Loucy (cell line): ENCODE data around the gene PKP4.

ENCODE experiments used
- H2AFZ ChIP-seq: fragments of 200-600 bp; sonication (generic); 2 replicates; pipeline ENCODE4 v1.6.0; 2016; ENCODE audit warnings: antibody characterized with exemption, mild to moderate bottlenecking, low read length, moderate library complexity
- H3F3A ChIP-seq: fragments of 200-600 bp; 2 replicates; pipeline ENCODE4 v1.6.0; 2016; ENCODE audit warnings: antibody characterized with exemption, low read depth, mild to moderate bottlenecking
- H3K27me3 ChIP-seq: fragments of 200-600 bp; sonication (generic); 2 replicates; pipeline ENCODE4 v1.6.1; 2014; ENCODE audit warnings: low read length, mild to moderate bottlenecking; ENCODE audit not compliant: insufficient read depth, poor library complexity, severe bottlenecking
- H3K36me3 ChIP-seq: fragments of 200-600 bp; sonication (generic); 2 replicates; pipeline ENCODE4 v1.6.1; 2016; ENCODE audit warnings: low read length; ENCODE audit not compliant: insufficient read depth
- H3K4me1 ChIP-seq: fragments of 200-600 bp; sonication (generic); 2 replicates; pipeline ENCODE4 v1.5.1; 2014; ENCODE audit warnings: low read length, mild to moderate bottlenecking; ENCODE audit not compliant: insufficient read depth, poor library complexity, severe bottlenecking
- H3K4me2 ChIP-seq: fragments of 200-600 bp; sonication (generic); 2 replicates; pipeline ENCODE4 v1.6.0; 2014; ENCODE audit warnings: antibody characterized with exemption, low read length, low read depth, mild to moderate bottlenecking; ENCODE audit not compliant: poor library complexity, severe bottlenecking
- H3K4me3 ChIP-seq: fragments of 200-600 bp; sonication (generic); 2 replicates; pipeline ENCODE4 v1.5.1; 2014; ENCODE audit warnings: low read length, mild to moderate bottlenecking, mixed read lengths; ENCODE audit not compliant: poor library complexity, severe bottlenecking
- H3K79me2 ChIP-seq: fragments of 200-600 bp; sonication (generic); 2 replicates; pipeline ENCODE4 v1.6.1; 2014; ENCODE audit warnings: low read length; ENCODE audit not compliant: insufficient read depth
- H3K9ac ChIP-seq: fragments of 200-600 bp; sonication (generic); 2 replicates; pipeline ENCODE4 v1.6.0; 2014; ENCODE audit warnings: mild to moderate bottlenecking, low read depth, low read length, moderate library complexity; ENCODE audit not compliant: poor library complexity, severe bottlenecking
- H3K9me2 ChIP-seq: fragments of 200-600 bp; sonication (generic); replicated peaks from 2 replicates; pipeline ENCODE4 v1.6.1; 2016; ENCODE audit warnings: low read depth, low read length, mixed read lengths
- H3K9me3 ChIP-seq: fragments of 200-600 bp; sonication (generic); 2 replicates; pipeline ENCODE4 v1.6.1; 2014; ENCODE audit warnings: mild to moderate bottlenecking, antibody characterized with exemption, low read length, low read depth; ENCODE audit not compliant: insufficient read depth
- H4K20me1 ChIP-seq: fragments of 200-600 bp; sonication (generic); 2 replicates; pipeline ENCODE4 v1.6.0; 2014; ENCODE audit warnings: antibody characterized with exemption, low read length, mild to moderate bottlenecking; ENCODE audit not compliant: insufficient read depth, poor library complexity, severe bottlenecking
- CTCF ChIP-seq: fragments of 200-600 bp; sonication (generic); conservative IDR thresholded peaks from 2 replicates; pipeline ENCODE4 v1.5.1; 2014; ENCODE audit warnings: mild to moderate bottlenecking, antibody characterized with exemption, low read length
- EZH2phosphoT487 ChIP-seq: fragments of 200-600 bp; IDR thresholded peaks from 2 replicates; pipeline ENCODE4 v1.6.1; 2018; ENCODE audit warnings: antibody characterized with exemption, mild to moderate bottlenecking, moderate library complexity, borderline replicate concordance

Gene PKP4

GRCh38 chr2:158665536-158666302 is 209.0 kb downstream of the PKP4 start:
- Histone ChIP-seq H3K9me3 (no peaks in the 10 kb centered on the region), H3K9me2 (no peaks in the 10 kb centered on the region), H3K27me3 (no peaks in the 10 kb centered on the region), H3K9ac (no peak overlapping the region), H3K36me3 (peaks cover 34% of the 10 kb centered on the region; the same call in 1 of the 2 replicates), H3K4me2 (no peak overlapping the region), H2AFZ (no peak overlapping the region), H3K4me3 (no peak overlapping the region), H3K4me1 (no peaks in the 10 kb centered on the region), H3K79me2 (no peaks in the 10 kb centered on the region), H3F3A (no peaks in the 10 kb centered on the region), H4K20me1 (no peaks in the 10 kb centered on the region)
- TF ChIP-seq CTCF, result no peak
- TF ChIP-seq EZH2phosphoT487, result no peak

GRCh38 chr2:158666969-158667368 is 210.2 kb downstream of the PKP4 start:
- no peaks in the 10 kb centered on the region for H3K9me2 ChIP-seq
- no peak overlapping the region for H3K9ac ChIP-seq
- H3K9me3 ChIP-seq, result no peaks in the 10 kb centered on the region
- H3K36me3 ChIP-seq, result peaks cover 34% of the 10 kb centered on the region; the same call in 1 of the 2 replicates
- H3K4me3 ChIP-seq, result no peak overlapping the region
- no peaks in the 10 kb centered on the region for H4K20me1 ChIP-seq
- H3K4me1 ChIP-seq, result no peaks in the 10 kb centered on the region
- no peak for TF ChIP-seq EZH2phosphoT487
- no peak for TF ChIP-seq CTCF
- no peaks in the 10 kb centered on the region for H3K79me2 ChIP-seq
- H2AFZ ChIP-seq, result no peak overlapping the region
- H3F3A ChIP-seq, result no peaks in the 10 kb centered on the region
- no peaks in the 10 kb centered on the region for H3K27me3 ChIP-seq
- H3K4me2 ChIP-seq, result no peak overlapping the region

GRCh38 chr2:158667586-158667985 is 210.8 kb downstream of the PKP4 start:
- Histone ChIP-seq H3K4me1 (no peaks in the 10 kb centered on the region), H3K27me3 (no peaks in the 10 kb centered on the region), H3F3A (no peaks in the 10 kb centered on the region), H3K36me3 (peaks cover 32% of the 10 kb centered on the region; the same call in 1 of the 2 replicates), H4K20me1 (no peaks in the 10 kb centered on the region), H3K4me2 (no peak overlapping the region), H3K9me3 (no peaks in the 10 kb centered on the region), H2AFZ (no peak overlapping the region), H3K9me2 (no peaks in the 10 kb centered on the region), H3K4me3 (no peak overlapping the region), H3K9ac (no peak overlapping the region), H3K79me2 (no peaks in the 10 kb centered on the region)
- no peak for TF ChIP-seq CTCF
- TF ChIP-seq EZH2phosphoT487, result no peak
